SK-N-MC (cell line): ENCODE results near the gene C19orf44.

Experiments
- EZH2 ChIP-seq: fragments of 200-600 bp; sonication (generic); IDR thresholded peaks from one replicate; pipeline ENCODE4 v1.6.1; 2017; ENCODE audit warnings: antibody characterized with exemption
- FOXP2 ChIP-seq: optimal IDR thresholded peaks from 2 replicates; pipeline ENCODE3; 2011; ENCODE audit warnings: mild to moderate bottlenecking, moderate library complexity; ENCODE audit not compliant: insufficient read depth; ENCODE audit errors: extremely low read length, control extremely low read depth
- POLR2AphosphoS5 ChIP-seq: IDR thresholded peaks from 2 replicates; pipeline ENCODE4 v1.6.1; 2012; ENCODE audit warnings: mild to moderate bottlenecking, low read depth, low read length, borderline replicate concordance

GRCh38 chr19:16520074-16520973, 24.1 kb downstream of the C19orf44 start:
- no peak for TF ChIP-seq POLR2AphosphoS5
- TF ChIP-seq EZH2 = no peak
- no peak for TF ChIP-seq FOXP2
